ENCODE measurements around the gene MIPEP. TPM values are rescaled to one million over a fixed set of nuclear protein-coding genes. Genes with fewer than 3 reads are reported as not detected.

The MIPEP gene
- total RNA-seq, result 12.6 TPM
- polyA plus RNA-seq, result 16.6 TPM

DNA sequence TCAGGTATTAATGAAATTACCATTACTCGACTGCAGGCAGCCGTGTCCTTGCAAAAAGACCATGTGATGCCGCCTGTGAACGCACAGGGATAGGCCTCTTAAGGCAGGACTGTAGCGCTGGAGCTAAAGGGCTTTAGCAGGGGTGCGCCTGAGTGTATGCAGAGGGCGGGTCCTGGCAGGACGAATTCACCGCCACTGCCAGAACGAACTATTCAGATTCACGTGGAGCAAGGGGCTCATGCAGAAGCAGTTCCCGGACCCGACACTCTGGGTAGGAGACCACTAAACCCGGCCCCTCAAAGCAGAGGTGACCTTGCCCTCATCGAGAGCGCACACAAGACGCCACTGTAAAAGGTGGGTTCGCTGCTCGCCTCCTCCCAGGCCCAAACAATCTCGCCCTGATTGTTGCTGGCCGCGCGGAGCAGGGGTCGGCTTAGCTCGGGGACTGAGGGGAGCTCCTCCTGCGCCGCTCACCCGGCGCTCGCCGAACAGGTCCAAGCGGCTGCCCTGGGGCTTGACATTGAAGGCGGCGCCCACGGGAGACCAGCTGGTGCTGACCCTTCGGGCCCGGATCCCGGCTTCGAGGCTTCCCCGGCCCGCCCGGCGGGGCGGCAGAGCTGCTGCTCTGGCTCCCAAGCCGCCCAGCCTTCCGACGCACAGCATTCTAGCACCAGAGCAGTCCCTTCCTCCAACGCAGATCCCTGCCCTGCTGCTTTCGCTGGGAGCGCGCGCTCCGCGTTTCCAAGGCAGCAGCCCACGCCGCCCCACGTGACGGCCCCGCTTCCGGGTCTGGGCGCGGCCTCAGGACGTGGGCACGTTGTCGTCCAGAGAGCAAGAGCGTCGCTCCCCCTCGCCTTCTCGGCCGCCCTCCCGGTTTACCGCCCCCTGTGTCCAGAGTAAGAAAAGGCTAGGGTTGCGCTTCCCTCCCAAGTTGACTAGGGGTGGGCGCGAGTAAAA, at the start of gene MIPEP:
Gene MIPEP (minus strand): TSS at position 743 of the 957 bp plus-strand sequence. CDS start 80 bp downstream, at position 663.
- Histone ChIP-seq H3K36me3 (ENCODE audit: insufficient read depth) (no peaks in the 10 kb centered on the region), H3K4me3 (ENCODE audit: low read depth, low read length) (peak within 1 kb of the TSS; percentile 85), H3K4me1 (ENCODE audit: insufficient read depth) (no peaks in the 10 kb centered on the region), H3K27ac (ENCODE audit: low read depth) (peak within 1 kb of the TSS; percentile 49)
- DNase-seq (ENCODE audit: extremely low spot score), result peak; percentile 91
- under 1% methylated on average over 75 of the region's 75 CpGs for WGBS

GRCh38 chr13:23934520-23934919, 45.3 kb upstream of the MIPEP start:
- DNase-seq (ENCODE audit: extremely low spot score), result no peak
- Histone ChIP-seq H3K4me3 (ENCODE audit: low read depth, low read length) (no peak overlapping the region), H3K27ac (ENCODE audit: low read depth) (no peak overlapping the region), H3K4me1 (ENCODE audit: insufficient read depth) (no peaks in the 10 kb centered on the region), H3K36me3 (ENCODE audit: insufficient read depth) (no peaks in the 10 kb centered on the region)
- 78% methylated on average over 2 of the region's 2 CpGs for WGBS

- H3K4me3 ChIP-seq (ENCODE audit: low read depth, low read length), result no peak overlapping the region
- no peak for DNase-seq (ENCODE audit: extremely low spot score)
- no peaks in the 10 kb centered on the region for H3K36me3 ChIP-seq (ENCODE audit: insufficient read depth)
- WGBS, result 94% methylated on average over 2 of the region's 2 CpGs
- H3K4me1 ChIP-seq (ENCODE audit: insufficient read depth), result no peaks in the 10 kb centered on the region
- no peak overlapping the region for H3K27ac ChIP-seq (ENCODE audit: low read depth)
These were observed 39.8 kb upstream of the MIPEP start for GRCh38 chr13:23928985-23929384.

DNA sequence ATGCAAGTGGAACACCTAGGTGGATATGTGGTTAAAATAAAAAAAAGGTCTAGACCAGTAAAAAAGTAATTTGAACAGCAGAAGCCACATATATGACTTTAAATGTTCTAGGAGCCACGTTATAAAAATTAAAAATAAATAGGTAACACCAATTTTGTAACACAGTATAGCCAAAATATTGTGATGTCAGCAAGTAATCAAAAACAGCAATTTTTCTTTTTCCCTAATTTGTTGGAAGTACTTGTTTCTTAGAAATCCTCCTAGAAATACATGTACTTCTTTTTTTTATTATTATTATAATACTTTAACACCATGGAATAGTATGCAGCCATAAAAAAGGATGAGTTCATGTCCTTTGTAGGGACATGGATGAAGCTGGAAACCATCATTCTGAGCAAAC, 33.8 kb upstream of the MIPEP start:
- no peak for DNase-seq (ENCODE audit: extremely low spot score)
- H3K27ac ChIP-seq (ENCODE audit: low read depth), result no peak overlapping the region
- 62% methylated on average over 1 of the region's 1 CpG for WGBS
- no peaks in the 10 kb centered on the region for H3K4me1 ChIP-seq (ENCODE audit: insufficient read depth)
- no peak overlapping the region for H3K4me3 ChIP-seq (ENCODE audit: low read depth, low read length)
- H3K36me3 ChIP-seq (ENCODE audit: insufficient read depth), result no peaks in the 10 kb centered on the region

DNA sequence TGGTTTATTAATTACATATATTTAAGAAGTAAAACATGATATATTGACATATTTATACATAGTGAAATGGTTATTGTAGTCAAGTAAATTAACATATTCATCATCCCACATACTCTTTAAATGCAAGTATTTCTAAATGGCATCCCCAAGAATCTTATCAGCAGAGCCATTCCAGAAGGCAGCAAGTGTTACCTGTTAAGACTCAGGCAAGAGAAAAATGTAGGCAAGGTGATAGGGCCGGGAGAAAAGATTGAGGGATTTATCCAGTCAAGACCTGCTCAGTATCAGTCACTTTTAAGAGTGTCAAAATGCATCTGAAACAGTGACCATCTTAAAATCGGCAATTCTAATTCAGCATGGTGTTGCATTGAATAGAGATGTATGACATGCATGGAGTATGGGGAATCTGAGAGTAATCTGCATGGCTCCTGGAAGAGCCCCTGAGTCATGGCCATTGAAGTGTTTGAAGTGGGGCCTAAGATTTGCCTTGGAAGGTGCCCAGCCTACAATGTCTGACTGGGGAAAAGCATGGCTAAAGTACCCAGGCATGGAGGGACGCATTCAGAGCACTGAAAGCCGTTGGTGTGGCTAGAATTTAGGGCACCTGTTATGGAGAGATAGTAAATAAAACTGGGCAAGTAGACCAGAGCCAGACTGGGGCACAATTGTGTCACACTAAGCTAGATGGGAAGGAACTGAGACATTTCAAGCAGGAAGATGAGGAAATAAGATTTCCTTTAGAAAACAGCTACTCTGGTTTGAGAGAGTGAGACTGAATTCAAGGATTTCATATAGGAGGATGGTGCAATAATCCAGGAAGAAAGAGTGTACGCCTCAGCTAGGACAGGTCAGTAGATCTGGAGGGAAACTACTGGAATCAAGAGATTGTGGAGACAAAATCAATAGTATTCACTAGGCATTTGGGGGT, 33.1 kb upstream of the MIPEP start:
- H3K4me1 ChIP-seq (ENCODE audit: insufficient read depth), result no peaks in the 10 kb centered on the region
- H3K4me3 ChIP-seq (ENCODE audit: low read depth, low read length), result no peak overlapping the region
- no peak for DNase-seq (ENCODE audit: extremely low spot score)
- WGBS, result 68% methylated on average over 5 of the region's 5 CpGs
- H3K27ac ChIP-seq (ENCODE audit: low read depth), result no peak overlapping the region
- H3K36me3 ChIP-seq (ENCODE audit: insufficient read depth), result no peaks in the 10 kb centered on the region

DNA sequence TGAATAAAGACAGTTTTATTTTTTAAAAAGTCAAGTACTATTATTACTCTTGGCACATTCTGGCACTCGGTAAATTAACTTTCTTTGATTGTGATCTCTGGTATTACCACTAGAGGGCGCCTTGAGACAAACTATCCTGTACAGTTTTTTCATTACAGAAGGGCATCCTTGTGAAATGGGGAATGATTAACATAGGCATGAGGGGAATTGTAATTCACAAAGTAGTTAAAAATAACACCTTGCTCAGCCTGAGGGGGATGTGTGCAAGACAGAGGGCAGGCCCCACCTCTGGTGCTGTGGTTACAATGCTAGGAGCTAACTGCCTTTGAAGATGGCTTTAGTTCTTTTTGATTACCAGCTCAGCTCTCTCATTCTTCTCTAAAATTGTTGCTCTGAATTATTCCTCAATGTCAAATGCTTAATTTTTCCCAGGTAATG, 32.3 kb upstream of the MIPEP start:
- peak; percentile 20 for DNase-seq (ENCODE audit: extremely low spot score)
- no peaks in the 10 kb centered on the region for H3K36me3 ChIP-seq (ENCODE audit: insufficient read depth)
- 15% methylated on average over 2 of the region's 2 CpGs for WGBS
- H3K4me1 ChIP-seq (ENCODE audit: insufficient read depth), result no peaks in the 10 kb centered on the region
- no peak overlapping the region for H3K27ac ChIP-seq (ENCODE audit: low read depth)
- no peak overlapping the region for H3K4me3 ChIP-seq (ENCODE audit: low read depth, low read length)

DNA sequence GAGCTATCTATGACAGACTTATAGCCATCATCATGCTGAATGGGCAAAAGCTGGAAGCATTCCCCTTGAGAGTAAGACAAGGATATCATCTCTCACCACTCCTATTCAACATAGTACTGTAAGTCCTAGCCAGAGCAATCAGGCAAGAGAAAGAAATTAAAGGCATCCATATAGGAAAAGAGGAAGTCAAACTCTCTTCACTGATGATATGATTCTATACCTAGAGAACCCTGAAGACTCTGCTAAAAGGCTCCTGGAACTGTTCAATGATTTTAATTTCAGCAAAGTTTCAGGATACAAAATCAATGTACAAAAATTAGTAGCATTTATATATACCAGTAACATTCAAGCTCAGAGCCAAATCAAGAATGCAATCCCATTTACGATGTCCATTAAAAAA, 29.8 kb upstream of the MIPEP start:
- Histone ChIP-seq H3K27ac (ENCODE audit: low read depth) (no peak overlapping the region), H3K4me1 (ENCODE audit: insufficient read depth) (no peaks in the 10 kb centered on the region), H3K4me3 (ENCODE audit: low read depth, low read length) (no peak overlapping the region), H3K36me3 (ENCODE audit: insufficient read depth) (peaks cover 1% of the 10 kb centered on the region)
- DNase-seq (ENCODE audit: extremely low spot score), result no peak
- 86% methylated on average over 1 of the region's 1 CpG for WGBS

DNA sequence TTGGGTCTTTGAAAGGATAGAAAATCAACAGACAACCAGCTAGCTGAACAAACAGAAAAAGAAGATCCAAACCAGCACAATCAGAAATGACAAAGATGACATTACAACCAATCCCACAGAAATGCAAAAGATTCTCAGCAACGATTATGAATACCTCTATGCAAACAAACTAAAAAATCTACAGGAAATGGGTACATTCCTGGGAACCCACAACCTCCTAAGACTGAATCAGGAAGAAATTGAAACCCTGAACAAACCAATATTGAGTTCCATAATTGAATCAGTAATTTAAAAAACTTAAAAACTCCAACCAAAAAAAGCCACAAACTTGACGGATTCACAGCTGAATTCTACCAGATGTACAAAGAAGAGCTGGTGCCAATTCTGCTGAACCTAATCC, 29.0 kb upstream of the MIPEP start:
- DNase-seq (ENCODE audit: extremely low spot score), result no peak
- H3K4me1 ChIP-seq (ENCODE audit: insufficient read depth), result no peaks in the 10 kb centered on the region
- peaks cover 1% of the 10 kb centered on the region for H3K36me3 ChIP-seq (ENCODE audit: insufficient read depth)
- 76% methylated on average over 2 of the region's 2 CpGs for WGBS
- no peak overlapping the region for H3K27ac ChIP-seq (ENCODE audit: low read depth)
- H3K4me3 ChIP-seq (ENCODE audit: low read depth, low read length), result no peak overlapping the region

GRCh38 chr13:23915308-23915707, 26.1 kb upstream of the MIPEP start:
- 81% methylated on average over 3 of the region's 3 CpGs for WGBS
- Histone ChIP-seq H3K4me3 (ENCODE audit: low read depth, low read length) (no peak overlapping the region), H3K27ac (ENCODE audit: low read depth) (no peak overlapping the region), H3K36me3 (ENCODE audit: insufficient read depth) (peaks cover 1% of the 10 kb centered on the region), H3K4me1 (ENCODE audit: insufficient read depth) (no peaks in the 10 kb centered on the region)
- no peak for DNase-seq (ENCODE audit: extremely low spot score)

- Histone ChIP-seq H3K27ac (ENCODE audit: low read depth) (no peak overlapping the region), H3K4me1 (ENCODE audit: insufficient read depth) (no peaks in the 10 kb centered on the region), H3K4me3 (ENCODE audit: low read depth, low read length) (no peak overlapping the region), H3K36me3 (ENCODE audit: insufficient read depth) (peaks cover 1% of the 10 kb centered on the region)
- 49% methylated on average over 1 of the region's 1 CpG for WGBS
- DNase-seq (ENCODE audit: extremely low spot score), result no peak
These were observed 23.3 kb upstream of the MIPEP start for GRCh38 chr13:23912469-23912868.

DNA sequence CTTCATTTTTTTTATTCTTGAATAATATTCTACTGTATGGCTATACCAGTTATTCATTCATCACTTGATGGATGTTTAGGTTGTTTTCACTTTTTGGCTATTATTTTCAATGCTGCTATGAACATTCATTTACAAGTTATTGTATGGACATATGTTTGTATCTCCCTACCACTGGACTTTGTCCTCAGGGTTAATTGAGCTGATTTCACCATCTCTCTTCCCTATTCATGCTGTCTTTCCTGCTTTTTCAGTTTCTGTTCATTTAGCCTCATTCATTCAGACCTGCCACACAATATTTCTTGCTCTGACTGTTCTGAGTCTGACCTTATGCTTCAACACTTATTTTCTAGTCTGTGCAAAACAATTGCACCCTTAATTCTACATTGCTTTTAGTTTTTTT, 20.4 kb upstream of the MIPEP start:
- no peak overlapping the region for H3K4me3 ChIP-seq (ENCODE audit: low read depth, low read length)
- DNase-seq (ENCODE audit: extremely low spot score), result no peak
- H3K36me3 ChIP-seq (ENCODE audit: insufficient read depth), result peaks cover under 1% of the 10 kb centered on the region
- no peaks in the 10 kb centered on the region for H3K4me1 ChIP-seq (ENCODE audit: insufficient read depth)
- H3K27ac ChIP-seq (ENCODE audit: low read depth), result no peak overlapping the region

GRCh38 chr13:23905766-23906165, 16.6 kb upstream of the MIPEP start:
- H3K4me1 ChIP-seq (ENCODE audit: insufficient read depth), result peaks cover 1% of the 10 kb centered on the region
- no peak for DNase-seq (ENCODE audit: extremely low spot score)
- H3K27ac ChIP-seq (ENCODE audit: low read depth), result no peak overlapping the region
- no peaks in the 10 kb centered on the region for H3K36me3 ChIP-seq (ENCODE audit: insufficient read depth)
- WGBS, result 85% methylated on average over 2 of the region's 2 CpGs
- no peak overlapping the region for H3K4me3 ChIP-seq (ENCODE audit: low read depth, low read length)

DNA sequence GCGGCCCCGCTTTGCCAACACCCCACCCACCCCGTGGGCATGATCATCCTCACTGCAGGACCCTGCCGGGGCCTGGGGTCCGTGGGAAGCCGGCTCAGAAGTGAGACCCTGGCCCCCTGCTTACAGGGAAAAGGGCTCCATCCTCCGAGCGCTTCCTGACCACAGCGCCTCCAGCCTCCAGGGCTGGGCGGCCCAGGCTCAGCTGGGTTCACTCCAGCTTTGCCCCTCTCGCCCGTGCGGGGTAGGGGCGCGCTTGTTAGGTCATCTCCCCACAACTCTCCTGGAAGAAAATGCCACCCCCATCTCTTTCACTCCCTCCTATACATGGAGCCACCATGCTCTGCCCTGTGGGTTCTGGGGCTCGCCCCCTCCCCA, 14.7 kb upstream of the MIPEP start:
- Histone ChIP-seq H3K27ac (ENCODE audit: low read depth) (no peak overlapping the region), H3K36me3 (ENCODE audit: insufficient read depth) (no peaks in the 10 kb centered on the region), H3K4me3 (ENCODE audit: low read depth, low read length) (no peak overlapping the region), H3K4me1 (ENCODE audit: insufficient read depth) (peaks cover 1% of the 10 kb centered on the region)
- 57% methylated on average over 16 of the region's 16 CpGs for WGBS
- no peak for DNase-seq (ENCODE audit: extremely low spot score)

Measured in urinary bladder (tissue), 4 donors.